Measurements from ENCODE around the gene CCDC43.
"Not testable (repeated sequence)": the region's sequence is repeated elsewhere in the genome, so short reads cannot be mapped to it uniquely, and the experiment has no call there.

CCDC43 gene

DNA sequence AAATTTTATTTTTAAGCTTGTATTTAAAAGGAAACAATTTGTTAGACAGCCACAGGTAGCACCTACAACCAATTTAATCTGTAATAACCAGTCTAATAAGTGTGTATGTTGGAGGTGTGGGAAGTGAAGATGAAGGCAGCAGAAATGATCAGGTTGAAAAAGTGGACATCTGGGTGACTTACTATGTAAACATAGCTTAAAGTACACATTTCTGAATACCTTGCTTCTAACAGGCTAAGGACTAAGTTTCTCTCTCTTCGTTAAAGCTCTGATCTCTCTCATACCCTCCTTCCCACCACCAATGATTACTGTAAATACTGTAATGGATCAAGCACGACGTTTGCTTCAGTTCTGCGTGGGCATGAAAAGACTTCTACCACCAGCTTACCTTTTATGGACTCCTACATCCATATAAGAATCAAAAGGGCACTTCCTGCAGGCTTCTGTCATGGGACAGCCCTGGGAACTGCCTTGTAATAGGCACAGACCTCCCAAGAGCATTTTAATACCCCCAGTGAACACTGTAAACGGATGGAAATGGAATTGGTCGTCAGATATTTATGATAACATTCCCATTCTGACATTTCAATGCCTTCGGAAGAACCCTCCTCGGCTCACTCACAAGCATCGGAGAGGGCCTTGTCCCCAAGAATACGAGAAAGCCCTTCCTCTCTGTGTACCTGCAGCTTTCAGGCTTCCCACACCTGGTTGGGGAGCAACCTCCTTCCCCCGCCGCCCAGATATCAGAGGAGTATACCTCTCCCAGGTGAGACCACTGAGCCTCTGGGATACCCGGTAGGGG lies 700 bp downstream of the CCDC43 start:
- DNase-seq (ENCODE audit: low read depth), result no peak
- peak overlapping the region; percentile 88 for H3K4me3 ChIP-seq (ENCODE audit: low read depth, low read length)
- TF ChIP-seq, protein P1, sequence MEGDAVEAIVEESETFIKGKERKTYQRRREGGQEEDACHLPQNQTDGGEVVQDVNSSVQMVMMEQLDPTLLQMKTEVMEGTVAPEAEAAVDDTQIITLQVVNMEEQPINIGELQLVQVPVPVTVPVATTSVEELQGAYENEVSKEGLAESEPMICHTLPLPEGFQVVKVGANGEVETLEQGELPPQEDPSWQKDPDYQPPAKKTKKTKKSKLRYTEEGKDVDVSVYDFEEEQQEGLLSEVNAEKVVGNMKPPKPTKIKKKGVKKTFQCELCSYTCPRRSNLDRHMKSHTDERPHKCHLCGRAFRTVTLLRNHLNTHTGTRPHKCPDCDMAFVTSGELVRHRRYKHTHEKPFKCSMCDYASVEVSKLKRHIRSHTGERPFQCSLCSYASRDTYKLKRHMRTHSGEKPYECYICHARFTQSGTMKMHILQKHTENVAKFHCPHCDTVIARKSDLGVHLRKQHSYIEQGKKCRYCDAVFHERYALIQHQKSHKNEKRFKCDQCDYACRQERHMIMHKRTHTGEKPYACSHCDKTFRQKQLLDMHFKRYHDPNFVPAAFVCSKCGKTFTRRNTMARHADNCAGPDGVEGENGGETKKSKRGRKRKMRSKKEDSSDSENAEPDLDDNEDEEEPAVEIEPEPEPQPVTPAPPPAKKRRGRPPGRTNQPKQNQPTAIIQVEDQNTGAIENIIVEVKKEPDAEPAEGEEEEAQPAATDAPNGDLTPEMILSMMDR (IDR thresholded peaks at IDR 0.05; ENCODE audit: insufficient read depth, low read depth, low read length, missing control alignments), result no peak

DNA sequence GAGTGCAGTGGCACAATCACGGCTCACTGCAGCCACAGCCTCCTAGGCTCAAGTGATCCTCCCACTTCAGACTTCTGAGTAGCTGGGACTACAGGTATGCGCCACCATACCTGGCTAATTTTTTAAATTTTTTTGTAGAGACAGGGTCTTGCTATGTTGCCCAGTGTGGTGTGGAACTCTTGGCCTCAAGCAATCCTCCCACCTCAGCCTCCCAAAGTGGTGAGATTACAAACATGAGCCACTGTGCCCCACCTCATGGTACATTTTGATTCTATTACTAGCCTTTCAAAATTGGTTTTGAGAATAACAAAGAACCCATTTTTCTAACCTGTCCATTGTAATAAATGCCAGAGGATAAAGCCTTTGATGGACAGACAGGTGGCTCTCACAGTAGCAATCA lies 1.4 kb downstream of the CCDC43 start:
- DNase-seq (ENCODE audit: low read depth), result no peak
- peak overlapping the region; percentile 88; the same call in 1 of the 2 replicates for H3K4me3 ChIP-seq (ENCODE audit: low read depth, low read length)
- TF ChIP-seq, protein P1 (IDR thresholded peaks at IDR 0.05; ENCODE audit: insufficient read depth, low read depth, low read length, missing control alignments), result no peak

GRCh38 chr17:44687756-44688155 lies 1.8 kb downstream of the CCDC43 start:
- H3K4me3 ChIP-seq (ENCODE audit: low read depth, low read length), result no peak overlapping the region
- TF ChIP-seq, protein P1 (IDR thresholded peaks at IDR 0.05; ENCODE audit: insufficient read depth, low read depth, low read length, missing control alignments), result no peak
- no peak for DNase-seq (ENCODE audit: low read depth)

DNA sequence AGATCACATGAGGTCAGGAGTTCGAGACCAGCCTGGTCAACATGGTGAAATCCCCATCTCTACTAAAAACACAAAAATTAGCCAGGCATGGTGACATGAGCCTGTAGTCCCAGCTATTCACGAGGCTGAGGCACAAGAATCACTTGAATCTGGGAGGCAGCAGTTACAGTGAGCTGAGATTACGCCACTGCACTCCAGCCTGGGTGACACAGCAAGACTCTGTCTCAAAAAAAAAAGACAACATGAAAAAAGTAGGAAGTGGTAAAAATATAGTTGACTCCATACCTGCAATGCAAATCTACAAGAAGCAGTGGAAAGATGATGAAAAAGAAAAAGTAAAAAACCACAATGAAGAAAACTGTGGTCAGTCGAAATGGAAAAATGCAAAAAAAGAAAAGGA lies 6.3 kb downstream of the CCDC43 start:
- DNase-seq (ENCODE audit: low read depth); H3K4me3 ChIP-seq (ENCODE audit: low read depth, low read length): not testable (repeated sequence)

- DNase-seq (ENCODE audit: low read depth), result no peak
- H3K4me3 ChIP-seq (ENCODE audit: low read depth, low read length), result no peak overlapping the region
- TF ChIP-seq, protein P1 (IDR thresholded peaks at IDR 0.05; ENCODE audit: insufficient read depth, low read depth, low read length, missing control alignments), result no peak
These were observed 12.4 kb downstream of the CCDC43 start for GRCh38 chr17:44677136-44677535.

- H3K4me3 ChIP-seq (ENCODE audit: low read depth, low read length), result no peak overlapping the region
- DNase-seq (ENCODE audit: low read depth), result no peak
- TF ChIP-seq, protein P1 (IDR thresholded peaks at IDR 0.05; ENCODE audit: insufficient read depth, low read depth, low read length, missing control alignments), result no peak
These were observed 15.7 kb downstream of the CCDC43 start for GRCh38 chr17:44673893-44674292.

- peak; percentile 20 for DNase-seq (ENCODE audit: low read depth)
- no peak overlapping the region for H3K4me3 ChIP-seq (ENCODE audit: low read depth, low read length)
- TF ChIP-seq, protein P1 (IDR thresholded peaks at IDR 0.05; ENCODE audit: insufficient read depth, low read depth, low read length, missing control alignments), result peak; percentile 37
These were observed 17.0 kb downstream of the CCDC43 start for GRCh38 chr17:44672479-44673093.

All from GM12865 (cell line).